Stimulated activated CD4-positive, alpha-beta T cell treated with anti-CD3 and anti-CD28 coated beads, Interleukin-4, amount 100 ng/mL, for 4 hours (primary cell): Measurements from ENCODE around the gene RBM15B.
"Not testable (repeated sequence)": the region's sequence is repeated elsewhere in the genome, so short reads cannot be mapped to it uniquely, and the experiment has no call there.

Source experiments
- DNase-seq, 2 experiments: peaks; one replicate each; pipeline ENCODE4 v3.0.0-alpha.2; 2020

Gene RBM15B

DNA sequence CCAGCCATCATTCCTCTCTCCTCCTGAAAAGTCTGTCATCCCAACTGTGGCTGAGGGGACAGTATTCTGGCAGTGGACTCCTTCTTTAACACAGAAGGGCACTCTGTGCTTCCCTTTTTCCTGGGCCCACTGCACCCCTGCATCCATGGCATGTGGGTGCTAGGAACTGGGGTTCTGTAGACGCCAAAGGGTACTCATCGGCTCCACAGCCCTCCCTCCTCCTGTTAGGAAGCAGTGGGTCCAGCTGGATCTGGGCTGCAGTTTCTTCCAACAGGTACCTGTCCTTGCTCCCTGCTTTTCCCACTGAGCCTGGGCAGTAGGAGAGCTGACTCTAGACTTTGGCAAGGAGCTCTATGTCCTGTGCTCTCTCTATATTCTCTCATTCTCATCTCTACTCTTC, 12.4 kb upstream of the RBM15B start:
- DNase-seq: no peak

DNA sequence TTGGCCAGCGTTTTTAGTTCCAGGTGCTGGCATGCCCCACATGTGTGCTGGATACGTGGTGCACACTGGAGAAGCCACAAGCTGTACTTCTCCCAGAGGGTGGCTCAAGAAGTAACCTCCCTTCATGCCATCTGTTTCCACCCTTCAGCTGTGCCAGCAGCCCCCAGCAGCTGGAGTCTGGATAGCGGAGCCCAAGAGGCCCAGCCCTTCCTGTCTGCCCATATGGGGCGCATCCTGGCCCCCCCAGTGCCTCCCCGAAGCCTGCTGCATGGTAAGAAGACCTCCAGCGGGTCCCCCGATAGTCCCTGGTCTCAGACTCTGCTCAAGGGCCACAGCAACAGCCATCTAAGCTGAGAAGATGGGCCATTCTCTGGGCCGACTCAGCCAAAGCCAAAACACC, 11.8 kb upstream of the RBM15B start:
- no peak for DNase-seq

- DNase-seq: no peak
Observed at GRCh38 chr3:51379746-51380455, 11.2 kb upstream of the RBM15B start.

- DNase-seq: no peak
Observed at GRCh38 chr3:51380601-51381332, 10.3 kb upstream of the RBM15B start.

DNA sequence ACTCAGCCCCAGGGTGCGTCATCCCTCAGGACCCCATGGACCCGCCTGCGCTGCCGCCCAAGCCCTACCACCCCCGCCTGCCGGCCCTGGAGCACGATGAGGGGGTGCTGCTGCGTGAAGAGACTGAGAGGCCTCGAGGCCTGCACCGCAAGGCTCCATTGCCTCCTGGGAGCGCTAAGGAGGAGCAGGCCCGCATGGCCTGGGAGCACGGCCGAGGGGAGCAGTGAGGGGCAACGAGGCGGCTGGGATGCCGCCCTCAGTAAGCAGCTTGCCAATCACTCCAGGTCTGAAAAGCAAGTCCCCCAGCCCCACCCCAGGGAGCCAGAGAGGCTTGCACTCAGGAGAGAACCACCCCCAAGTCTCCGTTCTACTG, 9.8 kb upstream of the RBM15B start:
- DNase-seq: no peak

DNA sequence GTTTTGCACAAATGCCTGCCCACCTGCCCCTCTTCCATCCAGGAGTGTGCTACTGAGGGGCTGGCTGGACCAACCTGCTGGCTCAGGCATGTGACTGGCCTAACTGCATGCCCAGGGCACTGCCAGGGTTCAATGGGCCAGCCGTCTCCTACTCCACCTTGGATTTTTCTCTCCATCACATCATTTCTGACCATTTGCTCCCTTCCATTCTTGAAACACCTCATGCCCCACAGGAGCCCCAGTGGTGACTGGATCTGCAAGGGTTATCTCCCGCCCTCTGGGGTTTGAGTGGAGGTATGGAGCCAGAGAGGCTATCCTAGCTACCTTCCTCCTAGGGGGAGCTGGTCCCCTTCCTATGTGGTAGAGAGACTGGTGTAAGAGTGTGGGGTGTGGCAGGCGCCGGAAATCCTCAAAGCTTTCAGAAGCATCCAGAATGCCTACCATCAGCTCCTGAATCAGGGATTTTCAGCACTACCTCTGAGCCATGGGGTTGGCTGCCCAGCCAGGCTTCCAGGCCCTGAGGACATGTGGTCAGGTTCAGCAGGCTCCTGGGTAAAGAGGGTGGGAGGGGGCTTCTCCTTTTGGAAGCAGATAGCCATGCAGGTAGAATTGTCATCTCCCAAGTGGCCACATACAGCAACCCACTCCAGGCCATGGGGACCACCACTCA, 8.9 kb upstream of the RBM15B start:
- no peak for DNase-seq

GRCh38 chr3:51382947-51383578, 8.0 kb upstream of the RBM15B start:
- no peak for DNase-seq

DNA sequence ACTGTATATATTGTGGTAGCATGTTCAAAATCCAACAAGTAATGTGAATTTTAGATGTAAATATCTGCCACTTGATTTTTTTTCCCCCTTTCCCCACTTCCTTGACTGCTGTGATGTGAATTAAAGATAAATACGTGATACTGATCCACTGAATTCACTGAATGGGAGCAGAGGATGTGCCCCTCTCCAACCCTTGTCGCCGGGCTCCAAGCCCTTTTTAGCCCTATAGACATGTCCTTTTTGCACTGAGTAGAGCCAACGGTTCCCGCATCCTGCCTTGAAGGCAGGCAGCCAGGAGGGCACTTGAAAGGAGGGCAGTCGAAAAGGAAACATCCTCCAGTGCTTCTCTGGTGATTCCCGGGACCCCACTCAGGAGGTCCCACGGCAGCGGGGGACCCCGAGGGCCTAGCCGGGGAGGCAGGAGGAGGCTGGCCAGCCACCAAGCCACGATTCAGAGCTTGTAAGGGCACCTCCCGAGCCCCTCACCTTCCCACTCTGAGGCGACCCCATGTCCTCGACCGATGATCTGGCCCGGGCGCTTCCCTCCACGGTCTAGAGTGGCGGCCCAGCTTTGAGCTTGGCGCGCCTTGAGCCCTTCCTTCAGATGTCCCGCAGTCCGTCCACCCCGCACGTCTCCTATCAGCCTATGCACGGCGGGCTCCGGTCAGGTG, 6.9 kb upstream of the RBM15B start:
- no peak for DNase-seq

GRCh38 chr3:51384726-51385473, 6.2 kb upstream of the RBM15B start, which contains the start of gene MANF:
MANF (plus strand) TSS chr3:51385291; CDS start chr3:51385343, 52 bp downstream.
- peak; percentile 93 to 98 for DNase-seq

DNA sequence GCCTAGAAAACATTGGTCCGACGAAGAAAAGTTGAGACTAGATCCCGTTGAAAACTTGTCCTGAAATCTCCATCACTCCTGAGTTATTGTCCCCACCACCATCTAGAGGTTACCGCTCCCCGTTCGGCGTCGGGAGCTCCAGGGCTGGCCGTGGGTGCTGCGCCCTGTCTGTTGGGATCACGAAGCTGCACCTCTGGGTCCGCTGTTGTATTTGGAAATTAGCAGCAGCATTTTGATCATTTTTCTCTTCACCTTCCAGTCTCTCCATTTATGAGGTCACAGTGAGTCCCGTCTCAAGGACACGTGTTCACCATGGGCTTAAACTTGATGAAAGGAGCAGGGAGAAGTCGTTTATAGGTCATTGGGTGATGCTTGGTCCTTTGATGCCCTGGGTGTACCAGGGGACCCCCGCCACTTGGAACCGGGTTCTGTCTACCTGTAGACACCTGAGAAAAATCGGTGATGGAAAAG, 5.4 kb upstream of the RBM15B start:
- DNase-seq: no peak

DNA sequence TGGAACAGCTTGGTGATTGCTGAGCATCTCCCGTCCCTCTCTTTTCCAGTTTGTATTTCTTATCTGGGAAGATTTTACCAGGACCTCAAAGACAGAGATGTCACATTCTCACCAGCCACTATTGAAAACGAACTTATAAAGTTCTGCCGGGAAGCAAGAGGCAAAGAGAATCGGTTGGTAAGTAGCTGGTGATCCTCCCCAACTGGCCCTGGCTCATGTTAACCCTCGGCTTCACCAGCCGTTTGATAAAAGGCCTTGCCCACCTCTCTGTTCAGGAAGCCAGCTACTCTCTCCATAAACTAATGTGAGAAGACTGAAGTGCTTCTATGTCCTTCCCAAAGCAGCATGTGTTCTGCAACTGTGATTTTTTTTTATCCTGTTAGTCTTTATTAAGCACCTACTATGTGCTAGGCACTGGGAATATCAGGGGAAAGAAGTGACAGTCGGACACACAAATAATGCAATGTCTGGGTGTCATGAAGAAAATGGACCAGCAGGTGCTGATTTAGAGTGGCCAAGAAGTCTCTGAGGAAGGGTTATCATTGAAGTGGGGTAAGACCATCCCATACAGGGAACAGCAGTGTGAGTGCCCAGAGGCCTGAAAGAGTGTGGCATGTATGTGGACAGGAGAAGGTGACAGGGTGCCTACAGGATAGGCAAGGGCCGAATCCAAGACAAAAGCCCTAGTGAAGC, 4.8 kb upstream of the RBM15B start:
- no peak for DNase-seq

GRCh38 chr3:51386852-51387229, 4.2 kb upstream of the RBM15B start:
- DNase-seq: no peak

DNA sequence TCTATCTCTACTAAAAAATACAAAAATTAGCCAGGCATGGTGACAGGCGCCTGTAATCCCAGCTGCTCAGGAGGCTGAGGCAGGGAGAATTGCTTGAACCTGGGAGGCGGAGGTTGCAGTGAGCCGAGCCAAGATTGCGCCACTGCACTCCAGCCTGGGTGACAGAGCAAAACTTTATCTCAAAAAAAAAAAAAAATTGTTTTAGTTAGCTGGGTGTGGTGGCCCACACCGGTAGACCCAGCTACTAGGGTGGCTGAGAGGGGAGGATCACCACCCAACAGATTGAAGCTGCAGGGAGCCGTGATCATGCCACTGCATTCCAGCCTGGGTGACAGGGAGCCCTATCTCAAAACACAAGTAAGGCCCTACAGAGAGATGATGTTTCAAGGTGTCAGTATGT, 3.8 kb upstream of the RBM15B start:
- not testable (repeated sequence) for DNase-seq

- DNase-seq: no peak
Observed at GRCh38 chr3:51388286-51389029, 2.6 kb upstream of the RBM15B start.

- peak; percentile 41 to 49 for DNase-seq
Observed at GRCh38 chr3:51389423-51390183, 1.5 kb upstream of the RBM15B start.

DNA sequence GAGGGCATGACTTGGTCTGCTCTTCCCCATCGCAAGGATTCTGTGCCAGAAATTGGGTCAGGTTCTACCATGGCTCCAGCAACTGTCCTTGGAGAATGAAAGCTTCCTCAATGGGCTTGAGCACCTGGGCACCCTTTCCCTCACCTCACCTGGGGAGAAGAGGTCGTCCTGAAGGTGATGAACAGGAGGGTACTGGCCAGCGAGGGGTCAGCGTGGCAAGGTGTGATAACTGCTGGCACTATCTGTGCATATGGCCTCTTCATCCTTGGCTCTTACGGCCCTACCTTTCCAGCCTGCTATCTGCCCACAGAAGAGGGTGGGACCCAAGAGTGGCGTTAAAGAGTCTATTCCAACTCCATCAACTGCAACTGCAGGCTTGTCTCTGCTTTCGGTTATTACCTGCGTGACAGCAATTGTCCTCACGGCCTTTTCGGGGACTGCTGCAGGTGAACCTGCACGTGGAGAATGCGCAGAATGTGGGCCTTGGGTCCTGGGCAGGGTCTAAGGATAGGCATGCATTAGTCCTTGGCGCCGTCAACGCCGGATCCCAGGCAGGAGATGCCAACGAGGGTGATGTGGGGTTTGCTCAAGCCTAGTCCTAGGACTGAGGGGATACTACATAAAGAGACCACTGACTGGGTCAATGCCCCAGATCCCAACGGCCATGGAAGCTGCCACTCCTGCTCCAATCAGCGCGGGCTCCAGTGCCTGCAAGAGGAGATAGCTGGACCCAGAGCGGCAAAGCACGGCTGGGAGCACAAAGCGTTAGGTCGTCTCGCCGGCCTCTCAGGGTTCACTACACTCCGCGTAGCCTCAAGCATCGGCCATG, 625 bp upstream of the RBM15B start:
- no peak for DNase-seq

DNA sequence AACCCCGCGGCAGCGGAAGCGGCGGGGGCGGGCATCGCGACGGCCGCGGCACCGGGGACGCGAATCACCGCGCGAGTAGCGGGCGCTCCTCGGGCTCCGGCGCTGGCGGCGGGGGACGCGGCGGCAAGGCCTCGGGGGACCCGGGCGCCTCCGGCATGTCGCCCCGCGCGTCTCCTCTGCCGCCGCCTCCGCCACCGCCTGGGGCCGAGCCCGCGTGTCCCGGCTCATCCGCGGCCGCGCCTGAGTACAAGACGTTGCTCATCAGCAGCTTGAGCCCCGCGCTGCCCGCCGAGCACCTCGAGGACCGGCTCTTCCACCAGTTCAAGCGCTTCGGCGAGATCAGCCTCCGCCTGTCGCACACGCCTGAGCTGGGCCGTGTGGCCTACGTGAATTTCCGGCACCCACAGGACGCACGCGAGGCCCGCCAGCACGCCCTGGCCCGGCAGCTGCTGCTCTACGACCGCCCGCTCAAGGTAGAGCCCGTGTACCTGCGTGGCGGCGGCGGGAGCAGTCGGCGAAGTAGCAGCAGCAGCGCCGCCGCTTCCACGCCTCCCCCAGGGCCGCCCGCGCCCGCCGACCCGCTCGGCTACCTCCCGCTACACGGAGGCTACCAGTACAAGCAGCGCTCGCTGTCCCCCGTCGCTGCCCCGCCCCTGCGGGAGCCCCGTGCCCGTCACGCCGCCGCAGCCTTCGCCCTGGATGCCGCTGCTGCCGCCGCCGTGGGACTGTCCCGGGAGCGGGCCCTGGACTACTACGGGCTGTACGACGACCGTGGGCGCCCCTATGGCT, 675 bp downstream of the RBM15B start:
- DNase-seq: peak; percentile 44 to 58
